ENCODE data around the gene MRPS27. TPM values are rescaled to one million over a fixed set of nuclear protein-coding genes. Genes with fewer than 3 reads are reported as not detected.

Gene MRPS27
- total and polyA plus RNA-seq, 9 donors, result 33.4 to 108 (median 57.9) TPM

DNA sequence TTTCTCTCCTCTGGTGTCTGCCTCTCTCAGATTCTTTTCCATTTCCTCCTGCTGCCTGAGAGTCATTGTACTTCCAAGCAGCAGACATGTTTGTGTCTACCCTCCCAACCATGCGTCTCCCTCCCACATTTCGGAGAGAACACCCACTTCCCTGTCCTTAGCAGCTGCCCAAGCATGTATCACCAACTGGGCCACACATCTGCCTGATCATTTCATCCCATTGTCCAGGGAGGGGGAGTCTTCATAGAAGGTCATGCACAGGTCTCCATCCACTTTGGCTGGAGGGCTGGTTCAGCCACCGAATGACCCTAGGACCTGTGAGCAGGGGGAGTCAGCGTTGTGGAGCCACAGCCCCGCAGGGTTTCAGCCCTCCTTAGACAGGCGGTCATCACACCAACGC, 137.4 kb downstream of the MRPS27 start:
- H3K9me3 ChIP-seq, result no peaks in the 10 kb centered on the region
- no peak for DNase-seq
- no peak overlapping the region for H3K27ac ChIP-seq
- no peak overlapping the region for H3K4me3 ChIP-seq
- intact Hi-C loops (cut with DNase I), result no loop called here
- H3K4me1 ChIP-seq (ENCODE audit: insufficient read depth), result peaks cover 11% of the 10 kb centered on the region
- WGBS, 3 donors, result 88 to 93% (median 91%) methylated on average over 7 of the region's 7 CpGs
- no peaks in the 10 kb centered on the region for H3K36me3 ChIP-seq
- H3K27me3 ChIP-seq, result no peaks in the 10 kb centered on the region
- no peak for TF ChIP-seq POLR2A (IDR thresholded peaks at IDR 0.05)
- TF ChIP-seq EP300 (IDR thresholded peaks at IDR 0.05), result no peak
- TF ChIP-seq, protein P1, sequence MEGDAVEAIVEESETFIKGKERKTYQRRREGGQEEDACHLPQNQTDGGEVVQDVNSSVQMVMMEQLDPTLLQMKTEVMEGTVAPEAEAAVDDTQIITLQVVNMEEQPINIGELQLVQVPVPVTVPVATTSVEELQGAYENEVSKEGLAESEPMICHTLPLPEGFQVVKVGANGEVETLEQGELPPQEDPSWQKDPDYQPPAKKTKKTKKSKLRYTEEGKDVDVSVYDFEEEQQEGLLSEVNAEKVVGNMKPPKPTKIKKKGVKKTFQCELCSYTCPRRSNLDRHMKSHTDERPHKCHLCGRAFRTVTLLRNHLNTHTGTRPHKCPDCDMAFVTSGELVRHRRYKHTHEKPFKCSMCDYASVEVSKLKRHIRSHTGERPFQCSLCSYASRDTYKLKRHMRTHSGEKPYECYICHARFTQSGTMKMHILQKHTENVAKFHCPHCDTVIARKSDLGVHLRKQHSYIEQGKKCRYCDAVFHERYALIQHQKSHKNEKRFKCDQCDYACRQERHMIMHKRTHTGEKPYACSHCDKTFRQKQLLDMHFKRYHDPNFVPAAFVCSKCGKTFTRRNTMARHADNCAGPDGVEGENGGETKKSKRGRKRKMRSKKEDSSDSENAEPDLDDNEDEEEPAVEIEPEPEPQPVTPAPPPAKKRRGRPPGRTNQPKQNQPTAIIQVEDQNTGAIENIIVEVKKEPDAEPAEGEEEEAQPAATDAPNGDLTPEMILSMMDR (IDR thresholded peaks at IDR 0.05), result no peak

GRCh38 chr5:72180925-72181324, 139.1 kb downstream of the MRPS27 start:
- Histone ChIP-seq H3K4me3 (no peak overlapping the region), H3K9me3 (no peaks in the 10 kb centered on the region), H3K27me3 (no peaks in the 10 kb centered on the region), H3K36me3 (no peaks in the 10 kb centered on the region), H3K27ac (no peak overlapping the region), H3K4me1 (ENCODE audit: insufficient read depth) (peaks cover 11% of the 10 kb centered on the region)
- TF ChIP-seq POLR2A (IDR thresholded peaks at IDR 0.05) (no peak), EP300 (IDR thresholded peaks at IDR 0.05) (no peak)
- TF ChIP-seq, protein P1 (IDR thresholded peaks at IDR 0.05), result no peak
- intact Hi-C loops (cut with DNase I), result no loop called here
- DNase-seq, result no peak
- WGBS, 3 donors, result 62 to 94% (median 67%) methylated on average over 4 of the region's 4 CpGs

DNA sequence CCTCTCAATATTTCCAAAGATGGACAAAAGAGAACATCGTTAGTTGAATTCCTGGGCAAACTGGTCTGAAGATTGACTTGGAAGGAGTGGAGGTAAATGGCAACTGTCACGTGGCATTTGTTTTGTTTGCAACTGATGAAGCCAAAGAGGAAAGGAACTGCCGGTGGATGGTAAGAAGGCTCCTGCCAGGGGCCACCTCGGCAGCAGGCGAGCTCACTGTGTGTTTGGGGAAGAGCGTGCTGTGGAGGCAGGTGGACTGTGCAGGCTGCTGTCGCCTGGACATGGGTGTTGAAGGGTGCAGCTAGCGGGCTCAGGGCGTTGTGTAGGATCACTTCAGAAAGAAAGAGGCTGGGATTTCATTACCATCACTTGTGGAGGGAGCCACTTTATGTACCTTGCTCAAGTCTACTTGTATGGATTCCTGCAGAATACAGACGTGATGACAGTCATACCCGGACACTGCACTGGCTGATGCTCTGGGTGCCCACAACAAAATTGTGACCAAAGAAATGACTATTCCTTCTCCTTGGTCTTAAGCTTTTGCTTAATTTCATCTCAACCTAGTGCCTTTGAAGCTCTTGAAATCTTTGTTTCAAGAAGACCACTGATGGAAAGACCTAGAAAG, 140.1 kb downstream of the MRPS27 start:
- WGBS, 3 donors, result 76 to 82% (median 82%) methylated on average over 11 of the region's 11 CpGs

GRCh38 chr5:72179028-72179815, 140.8 kb downstream of the MRPS27 start:
- H3K36me3 ChIP-seq, result no peaks in the 10 kb centered on the region
- H3K9me3 ChIP-seq, result no peaks in the 10 kb centered on the region
- intact Hi-C loops (cut with DNase I), result loop anchor here in 1 of 4 donors (5.0 to 10.0 kb wide), 2 partner anchors 54 to 118 kb away; no protein-coding TSS in a partner anchor
- peak; percentile 68 to 82 (median 79) for DNase-seq
- WGBS, 3 donors, result 30 to 40% (median 31%) methylated on average over 29 of the region's 29 CpGs
- TF ChIP-seq POLR2A (IDR thresholded peaks at IDR 0.05), result no peak
- TF ChIP-seq, protein P1 (IDR thresholded peaks at IDR 0.05), result no peak
- TF ChIP-seq EP300 (IDR thresholded peaks at IDR 0.05), result no peak
- H3K27me3 ChIP-seq, result no peaks in the 10 kb centered on the region
- H3K4me3 ChIP-seq, result peak overlapping the region; percentile 28
- H3K27ac ChIP-seq, result peak overlapping the region in 1 of 2 donors; percentile 34
- peaks cover 11% of the 10 kb centered on the region for H3K4me1 ChIP-seq (ENCODE audit: insufficient read depth)

More for the DNA sequence above, 140.1 kb downstream of the MRPS27 start:
- DNase-seq, result no peak
- Histone ChIP-seq H3K27me3 (no peaks in the 10 kb centered on the region), H3K36me3 (no peaks in the 10 kb centered on the region), H3K27ac (no peak overlapping the region), H3K9me3 (no peaks in the 10 kb centered on the region), H3K4me1 (ENCODE audit: insufficient read depth) (peaks cover 11% of the 10 kb centered on the region), H3K4me3 (peak overlapping the region; percentile 28)
- intact Hi-C loops (cut with DNase I), result loop anchor here in 1 of 4 donors (5.0 to 10.0 kb wide), 2 partner anchors 55 to 117 kb away; no protein-coding TSS in a partner anchor
- TF ChIP-seq, protein P1 (IDR thresholded peaks at IDR 0.05), result no peak
- TF ChIP-seq EP300 (IDR thresholded peaks at IDR 0.05) (no peak), POLR2A (IDR thresholded peaks at IDR 0.05) (no peak)
